Measurements from ENCODE around the gene EIF4B.

DNA sequence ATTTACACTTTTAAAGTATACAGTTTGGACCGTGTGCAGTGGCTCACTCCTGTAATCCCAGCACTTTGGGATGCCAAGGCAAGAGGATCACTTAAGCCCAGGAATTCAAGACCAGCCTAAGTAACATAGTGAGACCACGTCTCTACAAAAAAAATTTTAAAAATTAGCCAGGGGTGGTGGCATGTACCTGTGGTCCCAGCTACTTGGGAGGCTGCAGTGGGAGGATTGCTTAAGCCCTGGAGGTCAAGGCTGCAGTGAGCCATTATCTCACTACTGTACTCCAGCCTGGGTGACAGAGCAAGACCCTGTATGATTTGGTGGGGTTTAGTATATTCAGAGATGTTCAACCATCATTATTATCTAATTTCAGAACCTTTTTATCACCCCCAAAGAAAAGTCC is 4.7 kb downstream of the EIF4B start:
- TF ChIP-seq EZH2 (IDR thresholded peaks at IDR 0.05; ENCODE audit: insufficient read depth, poor library complexity, severe bottlenecking) (no peak), EZH2phosphoT487 (IDR thresholded peaks at IDR 0.05; ENCODE audit: insufficient read depth, low read depth) (no peak)
